ENCODE data around the gene RIN3.

The RIN3 gene

GRCh38 chr14:92658160-92658559, 144.6 kb downstream of the RIN3 start:
- in situ Hi-C loops (cut with MboI; ENCODE audit: low sequenced_read_pairs), result no loop called here

DNA sequence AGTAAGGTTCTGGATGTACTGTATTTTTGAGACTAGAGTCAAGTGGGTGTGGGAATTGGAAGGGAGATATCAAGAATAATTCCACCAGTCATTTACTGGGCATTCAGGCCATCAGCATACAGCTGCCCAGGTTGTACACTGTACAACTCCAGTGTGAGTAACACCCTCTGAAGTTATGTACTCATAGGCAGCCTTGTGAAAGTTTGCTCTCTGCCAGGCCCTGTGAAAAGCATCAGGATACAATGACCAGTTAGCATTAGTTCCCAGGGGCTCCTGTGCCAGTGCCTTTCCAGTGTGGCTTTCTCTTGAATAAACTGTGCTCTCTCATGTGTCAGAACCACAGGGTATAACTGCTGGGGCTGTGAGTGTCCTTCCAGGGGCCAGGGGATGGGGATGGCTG, 145.1 kb downstream of the RIN3 start:
- in situ Hi-C loops (cut with MboI; ENCODE audit: low sequenced_read_pairs), result no loop called here

GRCh38 chr14:92659765-92660561, 146.4 kb downstream of the RIN3 start:
- in situ Hi-C loops (cut with MboI; ENCODE audit: low sequenced_read_pairs), result no loop called here

GRCh38 chr14:92660571-92660970, 147.0 kb downstream of the RIN3 start:
- in situ Hi-C loops (cut with MboI; ENCODE audit: low sequenced_read_pairs), result no loop called here

GRCh38 chr14:92663049-92663448, 149.5 kb downstream of the RIN3 start:
- in situ Hi-C loops (cut with MboI; ENCODE audit: low sequenced_read_pairs), result no loop called here

GRCh38 chr14:92665661-92666110, 152.1 kb downstream of the RIN3 start:
- in situ Hi-C loops (cut with MboI; ENCODE audit: low sequenced_read_pairs), result no loop called here

DNA sequence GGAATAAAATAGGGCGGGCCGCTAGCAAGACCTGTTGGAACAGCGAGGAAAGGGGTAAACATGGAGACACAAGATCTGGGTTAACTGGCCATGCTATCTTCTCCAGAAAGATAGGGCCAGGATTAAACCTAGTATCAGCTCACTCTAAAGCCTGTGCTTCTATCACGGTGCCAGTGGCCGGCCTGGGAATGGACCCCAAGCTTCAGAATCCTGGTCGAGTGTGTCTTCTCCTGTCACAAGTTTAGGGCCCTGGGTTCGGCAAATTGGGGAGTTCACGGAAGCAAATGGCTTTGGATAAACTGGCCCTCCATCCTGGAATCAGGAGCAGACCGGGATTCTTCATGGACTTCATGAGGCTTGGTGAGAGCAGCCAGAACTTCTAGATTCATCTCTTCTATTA, 152.7 kb downstream of the RIN3 start:
- in situ Hi-C loops (cut with MboI; ENCODE audit: low sequenced_read_pairs), result no loop called here

GRCh38 chr14:92668276-92668973, 154.8 kb downstream of the RIN3 start:
- in situ Hi-C loops (cut with MboI; ENCODE audit: low sequenced_read_pairs), result no loop called here

- in situ Hi-C loops (cut with MboI; ENCODE audit: low sequenced_read_pairs), result no loop called here
Measured at GRCh38 chr14:92670160-92670559, 156.6 kb downstream of the RIN3 start.

DNA sequence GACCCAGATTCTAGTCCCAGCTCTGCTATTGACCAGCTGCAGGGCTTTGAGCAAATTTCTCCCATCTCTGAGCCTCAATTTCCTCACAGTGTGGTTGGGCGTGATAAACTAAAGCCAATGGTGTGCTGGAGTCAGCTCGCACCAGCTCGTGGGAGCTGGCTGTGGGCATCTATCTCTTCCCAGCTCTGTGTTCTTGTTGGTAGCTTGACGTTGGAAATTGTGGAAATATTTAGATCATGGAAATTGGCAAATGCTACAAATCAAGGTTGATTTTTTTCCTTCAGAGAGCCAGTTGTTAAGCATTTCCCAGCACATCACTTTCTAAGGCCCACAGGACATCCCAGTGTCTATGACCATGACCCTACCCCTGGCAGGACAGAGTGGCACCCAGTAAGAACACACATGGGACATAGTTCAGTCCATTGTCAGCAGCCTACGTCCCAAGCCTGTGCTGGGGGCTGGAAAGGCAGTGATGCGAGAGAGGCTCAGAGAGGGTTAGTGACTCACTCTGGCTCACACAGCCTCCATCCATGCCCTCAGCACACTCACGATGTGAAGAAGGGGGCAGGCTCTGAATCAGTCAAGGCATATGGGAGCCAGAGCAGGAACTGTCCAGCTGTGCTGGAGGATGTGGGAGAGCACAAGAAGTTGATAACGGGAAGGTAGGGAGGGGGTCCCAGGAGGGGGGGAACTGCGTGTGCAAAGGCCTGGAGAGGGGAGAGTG, 157.2 kb downstream of the RIN3 start:
- in situ Hi-C loops (cut with MboI; ENCODE audit: low sequenced_read_pairs), result no loop called here

DNA sequence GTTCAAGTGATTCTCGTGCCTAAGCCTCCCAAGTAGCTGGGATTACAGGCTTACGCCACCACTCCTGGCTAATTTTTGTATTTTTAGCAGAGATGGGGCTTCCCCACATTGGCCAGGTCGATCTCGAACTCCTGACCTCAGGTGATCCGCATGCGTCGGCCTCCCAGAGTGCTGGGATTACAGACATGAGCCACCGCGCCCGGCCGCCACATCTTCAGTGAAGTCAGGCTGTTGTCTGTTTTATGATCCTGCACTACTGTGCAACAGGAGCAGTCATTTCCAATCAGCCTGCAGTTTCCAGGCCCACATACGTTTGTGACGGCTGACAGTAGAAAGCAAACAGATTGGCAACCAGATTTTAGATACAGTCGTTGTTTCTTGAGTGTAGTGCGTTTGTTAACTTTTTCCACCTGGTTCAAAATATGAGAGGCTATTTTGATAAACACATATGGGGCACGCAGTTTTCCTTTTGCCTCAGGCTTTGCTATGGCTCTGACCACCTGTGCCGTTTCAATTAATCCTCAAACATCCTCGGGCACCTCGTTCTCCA, 160.1 kb downstream of the RIN3 start:
- in situ Hi-C loops (cut with MboI; ENCODE audit: low sequenced_read_pairs), result no loop called here

- in situ Hi-C loops (cut with MboI; ENCODE audit: low sequenced_read_pairs), result loop anchor here (25.0 kb wide), 1 partner anchor 538 kb away; no protein-coding TSS in a partner anchor
Measured at GRCh38 chr14:92675421-92675820, 161.8 kb downstream of the RIN3 start.

DNA sequence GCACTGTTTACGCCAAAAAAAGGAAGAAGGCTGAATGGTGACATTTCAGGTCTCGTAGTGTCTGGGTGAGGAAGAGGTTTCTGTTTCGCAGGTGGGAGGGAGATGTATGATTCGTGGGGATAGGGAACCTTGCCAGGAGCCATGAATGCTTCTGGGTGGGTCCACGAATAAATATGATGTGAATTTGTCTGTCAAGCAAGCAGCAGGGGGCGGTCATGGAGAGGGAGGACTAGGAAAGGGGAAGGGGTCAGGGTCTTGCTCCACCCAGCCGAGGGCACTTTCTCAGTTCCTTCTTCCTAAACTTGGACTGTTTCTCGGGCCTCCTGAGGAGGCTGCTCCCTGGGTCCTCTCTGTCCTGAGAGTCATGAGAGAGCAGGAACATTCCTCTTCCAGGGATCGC, 162.4 kb downstream of the RIN3 start:
- in situ Hi-C loops (cut with MboI; ENCODE audit: low sequenced_read_pairs), result loop anchor here (25.0 kb wide), 1 partner anchor 539 kb away; no protein-coding TSS in a partner anchor

- in situ Hi-C loops (cut with MboI; ENCODE audit: low sequenced_read_pairs), result loop anchor here (25.0 kb wide), 1 partner anchor 539 kb away; no protein-coding TSS in a partner anchor
Measured at GRCh38 chr14:92676403-92677086, 163.0 kb downstream of the RIN3 start.

- in situ Hi-C loops (cut with MboI; ENCODE audit: low sequenced_read_pairs), result loop anchor here (25.0 kb wide), 1 partner anchor 540 kb away; no protein-coding TSS in a partner anchor
Measured at GRCh38 chr14:92677087-92677668, 163.6 kb downstream of the RIN3 start.

DNA sequence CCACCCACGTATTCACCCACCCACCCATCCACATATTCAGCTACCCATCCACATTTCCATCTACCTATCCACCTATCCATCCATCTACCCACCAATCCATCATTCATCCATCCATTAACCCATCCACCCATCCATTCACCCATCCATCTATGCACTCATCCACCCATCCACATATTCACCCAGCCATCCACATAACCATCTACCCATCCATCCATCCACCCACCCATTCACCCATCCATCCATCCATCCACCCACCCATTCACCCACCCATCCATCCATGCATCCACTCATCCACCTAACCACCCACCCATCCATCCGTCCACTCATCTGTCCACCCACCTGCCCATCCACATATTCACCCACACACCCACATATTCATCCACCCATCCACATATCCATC, 164.4 kb downstream of the RIN3 start:
- in situ Hi-C loops (cut with MboI; ENCODE audit: low sequenced_read_pairs), result loop anchor here (25.0 kb wide), 1 partner anchor 541 kb away; no protein-coding TSS in a partner anchor

GRCh38 chr14:92678766-92679165, 165.2 kb downstream of the RIN3 start:
- in situ Hi-C loops (cut with MboI; ENCODE audit: low sequenced_read_pairs), result loop anchor here (25.0 kb wide), 1 partner anchor 541 kb away; no protein-coding TSS in a partner anchor

GRCh38 chr14:92679246-92679645, 165.7 kb downstream of the RIN3 start:
- in situ Hi-C loops (cut with MboI; ENCODE audit: low sequenced_read_pairs), result loop anchor here (25.0 kb wide), 1 partner anchor 542 kb away; no protein-coding TSS in a partner anchor

DNA sequence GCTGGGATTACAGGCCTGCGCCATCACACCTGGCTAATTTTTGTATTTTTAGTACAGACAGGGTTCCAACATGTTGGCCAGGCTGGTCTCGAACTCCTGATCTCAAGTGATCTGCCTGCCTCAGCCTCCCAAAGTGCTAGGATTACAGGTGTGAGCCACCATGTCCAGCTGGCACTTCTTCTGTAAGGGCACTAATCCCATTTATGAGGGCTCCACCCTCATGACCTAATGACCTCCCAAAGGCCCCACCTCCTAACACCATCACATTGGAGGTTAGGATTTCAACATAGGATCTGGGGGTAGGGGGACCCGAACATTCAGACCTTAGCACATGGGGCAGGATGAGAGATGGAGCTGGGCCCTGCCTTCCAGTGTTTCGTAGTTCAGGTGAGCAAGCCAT, 166.7 kb downstream of the RIN3 start:
- in situ Hi-C loops (cut with MboI; ENCODE audit: low sequenced_read_pairs), result loop anchor here (25.0 kb wide), 1 partner anchor 543 kb away; no protein-coding TSS in a partner anchor
